ENCODE results near the gene DIAPH2. TPM values are rescaled to one million over a fixed set of nuclear protein-coding genes. Genes with fewer than 3 reads are reported as not detected.

DIAPH2 gene
- total RNA-seq, 2 donors from 2014 or later, result 11.6 to 12.7 TPM

DNA sequence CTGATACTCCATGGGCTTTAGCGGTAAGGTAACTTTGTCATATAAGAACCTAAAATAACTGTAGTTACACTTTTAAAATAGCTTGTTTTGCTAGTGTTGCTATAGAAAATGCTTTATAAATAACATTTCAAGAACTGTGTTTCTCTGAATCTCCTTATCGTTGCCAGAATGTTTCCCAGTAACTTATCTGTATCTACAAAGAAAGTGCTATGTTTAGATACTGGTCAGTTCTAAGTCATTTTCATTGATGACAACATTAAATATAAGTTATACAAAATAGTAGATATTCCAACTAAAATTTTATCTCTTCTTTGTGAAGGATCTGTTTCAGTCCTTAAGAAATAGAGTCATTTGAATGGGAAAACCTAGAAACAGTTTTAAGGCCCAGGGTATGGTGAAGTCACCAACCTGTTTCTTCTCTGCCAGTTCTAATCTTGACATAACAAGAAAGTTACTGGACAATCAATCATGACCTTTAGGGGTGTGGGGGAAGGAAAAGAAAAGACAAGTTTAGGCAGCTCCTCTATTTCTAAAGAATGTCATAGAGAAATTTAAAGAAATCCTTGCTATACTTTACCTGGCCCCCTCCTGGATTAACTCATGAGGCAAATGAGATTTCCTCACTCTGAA lies 625.0 kb downstream of the DIAPH2 start:
- Histone ChIP-seq H3K27ac (no peak overlapping the region), H3K36me3 (no peaks in the 10 kb centered on the region), H3K4me3 (no peak overlapping the region), H3K9me3 (no peaks in the 10 kb centered on the region), H3K27me3 (no peaks in the 10 kb centered on the region), H3K4me1 (no peaks in the 10 kb centered on the region)
- no peak for DNase-seq (ENCODE audit: low spot score)
- TF ChIP-seq, protein P1, sequence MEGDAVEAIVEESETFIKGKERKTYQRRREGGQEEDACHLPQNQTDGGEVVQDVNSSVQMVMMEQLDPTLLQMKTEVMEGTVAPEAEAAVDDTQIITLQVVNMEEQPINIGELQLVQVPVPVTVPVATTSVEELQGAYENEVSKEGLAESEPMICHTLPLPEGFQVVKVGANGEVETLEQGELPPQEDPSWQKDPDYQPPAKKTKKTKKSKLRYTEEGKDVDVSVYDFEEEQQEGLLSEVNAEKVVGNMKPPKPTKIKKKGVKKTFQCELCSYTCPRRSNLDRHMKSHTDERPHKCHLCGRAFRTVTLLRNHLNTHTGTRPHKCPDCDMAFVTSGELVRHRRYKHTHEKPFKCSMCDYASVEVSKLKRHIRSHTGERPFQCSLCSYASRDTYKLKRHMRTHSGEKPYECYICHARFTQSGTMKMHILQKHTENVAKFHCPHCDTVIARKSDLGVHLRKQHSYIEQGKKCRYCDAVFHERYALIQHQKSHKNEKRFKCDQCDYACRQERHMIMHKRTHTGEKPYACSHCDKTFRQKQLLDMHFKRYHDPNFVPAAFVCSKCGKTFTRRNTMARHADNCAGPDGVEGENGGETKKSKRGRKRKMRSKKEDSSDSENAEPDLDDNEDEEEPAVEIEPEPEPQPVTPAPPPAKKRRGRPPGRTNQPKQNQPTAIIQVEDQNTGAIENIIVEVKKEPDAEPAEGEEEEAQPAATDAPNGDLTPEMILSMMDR (IDR thresholded peaks at IDR 0.05), result no peak

DNA sequence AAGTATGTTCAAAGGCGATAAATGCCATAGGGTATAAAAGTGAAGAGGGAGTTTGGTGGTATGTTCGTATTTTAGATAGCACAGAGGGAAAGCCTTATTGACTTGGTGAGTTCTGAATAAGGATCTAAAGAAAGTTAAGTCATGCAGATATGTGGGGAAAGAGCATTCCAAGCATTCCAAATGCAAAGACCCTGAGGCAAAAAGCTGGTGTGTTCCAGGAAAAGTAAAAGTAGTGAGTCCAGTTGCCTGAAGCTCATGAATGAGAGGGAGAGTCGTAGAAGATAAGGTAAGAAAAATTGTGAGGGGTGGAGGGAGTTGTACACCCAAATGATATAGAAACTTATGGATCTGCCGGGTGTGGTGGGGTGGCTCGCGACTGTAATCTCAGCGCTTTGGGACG lies 625.7 kb downstream of the DIAPH2 start:
- H3K9me3 ChIP-seq, result no peaks in the 10 kb centered on the region
- H3K36me3 ChIP-seq, result no peaks in the 10 kb centered on the region
- H3K4me1 ChIP-seq, result no peaks in the 10 kb centered on the region
- H3K27ac ChIP-seq, result no peak overlapping the region
- DNase-seq (ENCODE audit: low spot score), result no peak
- no peak overlapping the region for H3K4me3 ChIP-seq
- TF ChIP-seq, protein P1 (IDR thresholded peaks at IDR 0.05), result no peak
- no peaks in the 10 kb centered on the region for H3K27me3 ChIP-seq

DNA sequence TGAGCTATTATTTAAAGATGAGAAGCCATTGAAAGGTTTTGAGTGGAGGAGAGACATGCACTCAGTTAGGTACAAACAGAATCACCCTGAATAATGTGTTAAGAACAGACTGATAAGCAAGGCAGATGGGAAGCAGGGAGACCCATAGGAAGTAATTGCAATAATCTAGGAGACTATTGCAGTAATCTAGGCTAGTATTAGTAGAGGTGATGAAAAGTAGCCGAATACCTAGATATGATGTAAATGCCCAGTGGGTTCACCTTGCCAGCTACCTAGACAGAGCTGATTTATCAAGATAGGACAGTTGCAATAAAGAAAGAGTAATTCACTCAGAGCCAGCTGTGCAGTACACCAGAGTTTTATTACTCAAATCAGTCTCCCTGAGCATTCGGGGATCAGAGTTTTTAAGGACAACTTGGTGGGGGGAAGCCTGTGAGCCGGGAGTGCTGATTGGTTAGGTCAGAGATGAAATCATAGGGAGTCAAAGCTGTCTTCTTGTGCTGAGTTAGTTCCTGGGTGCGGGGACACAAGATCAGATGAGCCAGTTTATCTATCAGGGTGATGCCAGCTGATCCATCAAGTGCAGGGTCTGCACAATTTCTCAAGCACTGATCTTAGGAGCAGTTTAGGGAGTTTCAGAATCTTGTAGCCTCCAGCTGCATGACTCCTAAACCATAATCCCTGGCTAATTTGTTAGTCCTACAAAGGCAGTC lies 626.6 kb downstream of the DIAPH2 start:
- H3K27me3 ChIP-seq, result no peaks in the 10 kb centered on the region
- no peak overlapping the region for H3K4me3 ChIP-seq
- TF ChIP-seq, protein P1 (IDR thresholded peaks at IDR 0.05), result no peak
- DNase-seq (ENCODE audit: low spot score), result no peak
- H3K27ac ChIP-seq, result no peak overlapping the region
- H3K9me3 ChIP-seq, result no peaks in the 10 kb centered on the region
- H3K4me1 ChIP-seq, result no peaks in the 10 kb centered on the region
- H3K36me3 ChIP-seq, result no peaks in the 10 kb centered on the region

DNA sequence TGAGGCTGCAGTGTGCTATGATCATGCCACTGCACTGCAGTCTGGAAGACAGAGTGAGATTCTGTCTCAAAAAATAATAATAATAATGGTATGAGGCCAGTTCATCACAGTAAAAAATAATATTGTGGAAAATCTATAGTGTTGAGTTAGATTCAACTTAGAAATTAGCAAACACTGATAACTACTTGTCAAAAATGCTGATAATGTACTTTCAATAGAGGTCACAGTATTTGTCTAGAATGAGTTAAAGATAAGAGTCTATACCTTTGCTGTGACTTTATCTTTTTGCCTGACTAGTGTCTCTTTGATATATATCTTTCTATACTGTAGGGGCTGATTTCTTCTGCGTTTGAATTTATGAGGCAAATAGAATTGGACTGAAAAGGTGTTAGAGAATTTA lies 629.7 kb downstream of the DIAPH2 start:
- TF ChIP-seq, protein P1 (IDR thresholded peaks at IDR 0.05), result no peak
- no peaks in the 10 kb centered on the region for H3K4me1 ChIP-seq
- H3K9me3 ChIP-seq, result no peaks in the 10 kb centered on the region

DNA sequence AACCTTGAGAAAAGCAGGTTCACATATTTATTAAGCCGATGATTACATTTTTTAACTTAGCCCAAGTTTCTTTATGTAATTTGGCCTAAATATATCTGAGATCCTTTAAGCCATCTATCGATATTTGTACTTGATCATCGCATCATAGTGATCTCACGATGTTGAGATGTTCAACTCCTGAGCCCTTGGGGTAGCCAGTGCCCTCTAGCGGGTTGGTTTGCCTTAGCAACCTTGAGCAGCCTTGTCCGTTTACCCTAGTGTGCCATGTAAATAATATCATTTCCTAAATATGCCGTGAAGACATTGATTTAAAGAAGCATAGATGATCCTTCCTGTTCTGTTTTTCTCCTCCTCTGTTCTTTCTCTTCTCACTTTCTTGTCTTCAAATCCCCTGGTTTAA lies 631.3 kb downstream of the DIAPH2 start:
- TF ChIP-seq, protein P1 (IDR thresholded peaks at IDR 0.05), result no peak
- Histone ChIP-seq H3K27me3 (no peaks in the 10 kb centered on the region), H3K4me1 (no peaks in the 10 kb centered on the region), H3K4me3 (no peak overlapping the region), H3K36me3 (no peaks in the 10 kb centered on the region), H3K27ac (no peak overlapping the region), H3K9me3 (no peaks in the 10 kb centered on the region)
- no peak for DNase-seq (ENCODE audit: low spot score)

More for the DNA sequence above, 629.7 kb downstream of the DIAPH2 start:
- Histone ChIP-seq H3K27me3 (no peaks in the 10 kb centered on the region), H3K36me3 (no peaks in the 10 kb centered on the region), H3K27ac (no peak overlapping the region), H3K4me3 (no peak overlapping the region)
- no peak for DNase-seq (ENCODE audit: low spot score)
